PFSK-1 (cell line): ENCODE results near the gene TNFRSF13B.

Source experiments
- POLR2AphosphoS5 ChIP-seq: IDR thresholded peaks from 2 replicates; pipeline ENCODE4 v1.6.1; 2012; ENCODE audit warnings: low read depth, mild to moderate bottlenecking, control low read depth, low read length, moderate library complexity
- REST ChIP-seq, 2 experiments: IDR thresholded peaks; 2 replicates each; pipeline versions ENCODE4 v1.6.1 to v1.8.0; 2011 to 2012; ENCODE audit warnings: low read depth in 2 of 2, low read length in 2 of 2, control low read depth in 1 of 2, inconsistent platforms in 1 of 2, mild to moderate bottlenecking in 1 of 2, moderate library complexity in 1 of 2; ENCODE audit not compliant: insufficient read depth in 1 of 2
- SIN3A ChIP-seq: IDR thresholded peaks from 2 replicates; pipeline ENCODE4 v1.6.1; 2012; ENCODE audit warnings: mild to moderate bottlenecking, low read length, moderate library complexity, borderline replicate concordance; ENCODE audit not compliant: insufficient read depth
- TAF1 ChIP-seq: IDR thresholded peaks from 2 replicates; pipeline ENCODE4 v1.6.1; 2012; ENCODE audit warnings: low read length, control low read depth, borderline replicate concordance; ENCODE audit not compliant: insufficient read depth

DNA sequence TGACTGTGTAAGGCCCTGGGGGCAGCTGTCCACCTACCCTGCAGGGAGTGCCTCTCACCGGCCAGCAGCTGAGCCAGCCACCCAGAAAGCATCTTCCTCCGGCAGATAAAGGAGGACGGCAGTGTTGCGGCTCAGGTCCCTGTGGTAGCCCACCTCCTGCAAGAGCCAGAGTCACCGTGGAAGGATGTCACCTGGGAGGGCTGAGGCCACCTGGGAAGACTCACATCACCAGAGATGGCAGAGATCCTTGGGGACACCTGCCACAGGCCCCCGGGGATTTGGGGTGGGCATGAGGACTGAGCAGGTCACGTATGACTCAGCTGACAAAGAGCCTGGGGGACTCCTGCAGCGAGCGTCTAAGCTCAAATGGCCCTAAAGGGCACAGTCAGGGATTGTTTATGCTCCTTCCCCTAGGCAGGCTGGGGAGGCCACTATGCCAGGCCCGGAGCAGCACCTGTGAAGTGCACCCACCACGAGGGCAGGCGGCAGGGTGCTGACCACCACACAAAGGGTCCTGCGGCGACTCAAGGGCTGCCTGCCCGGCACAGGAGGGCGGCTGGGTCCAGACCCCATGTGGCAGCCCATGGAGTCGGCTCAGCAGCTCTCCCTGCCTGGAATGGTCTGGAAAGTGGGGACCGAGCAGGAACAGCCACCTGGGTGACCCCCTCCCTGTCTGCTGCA lies 44.1 kb downstream of the TNFRSF13B start:
- no peak for TF ChIP-seq POLR2AphosphoS5
- TF ChIP-seq TAF1 = no peak
- no peak for TF ChIP-seq REST (IDR thresholded peaks at IDR 0.05; ENCODE audit: insufficient read depth in 1 of 2, low read depth in 2 of 2, low read length in 2 of 2)
- TF ChIP-seq SIN3A = no peak
